Measurements from ENCODE around the gene SMARCC2.

The SMARCC2 gene

DNA sequence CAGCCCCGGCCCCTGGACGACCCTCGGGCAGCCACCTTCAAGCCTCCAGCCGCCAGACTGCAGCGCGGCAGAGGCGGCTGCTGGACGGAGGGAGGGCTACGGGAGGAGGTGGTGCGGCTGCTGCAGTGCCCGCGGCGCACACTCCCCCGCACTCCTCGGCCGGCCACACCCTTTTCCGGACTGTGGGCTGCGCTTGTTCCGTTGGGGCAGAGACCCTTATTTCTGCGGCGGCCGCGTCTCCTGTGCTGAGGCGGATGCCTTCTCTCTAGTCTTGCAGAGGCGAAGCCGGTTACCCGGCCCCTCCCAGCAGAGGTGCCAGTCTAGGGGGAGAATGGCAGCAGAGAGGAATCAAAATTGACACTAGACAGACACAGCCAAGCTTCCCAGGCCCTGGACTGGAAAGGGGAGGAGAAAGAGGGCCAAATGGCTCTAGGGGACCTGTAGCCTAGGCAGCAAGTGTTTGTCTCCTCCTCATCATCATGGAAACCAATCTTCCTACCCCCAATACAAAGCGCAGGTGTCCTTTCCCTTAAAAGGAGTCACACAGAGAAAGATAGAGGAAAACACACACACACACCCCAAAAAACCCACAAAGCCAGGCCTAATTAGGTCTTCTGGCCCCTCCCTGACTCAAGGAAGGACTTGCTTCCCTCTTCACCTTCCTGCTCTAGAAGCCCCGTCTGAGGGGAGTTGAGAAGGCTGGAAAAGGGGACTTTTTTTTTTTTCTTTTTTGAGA is 59.9 kb downstream of the SMARCC2 start:
- CTCF ChIA-PET: interaction anchor here (1.5 to 14.7 kb wide), 6 partner anchors 11 to 390 kb away, joined by 4 to 243 read pairs (median 13); partner anchors contain the start of genes SMARCC2 and ZC3H10
- TF ChIP-seq, protein P1, sequence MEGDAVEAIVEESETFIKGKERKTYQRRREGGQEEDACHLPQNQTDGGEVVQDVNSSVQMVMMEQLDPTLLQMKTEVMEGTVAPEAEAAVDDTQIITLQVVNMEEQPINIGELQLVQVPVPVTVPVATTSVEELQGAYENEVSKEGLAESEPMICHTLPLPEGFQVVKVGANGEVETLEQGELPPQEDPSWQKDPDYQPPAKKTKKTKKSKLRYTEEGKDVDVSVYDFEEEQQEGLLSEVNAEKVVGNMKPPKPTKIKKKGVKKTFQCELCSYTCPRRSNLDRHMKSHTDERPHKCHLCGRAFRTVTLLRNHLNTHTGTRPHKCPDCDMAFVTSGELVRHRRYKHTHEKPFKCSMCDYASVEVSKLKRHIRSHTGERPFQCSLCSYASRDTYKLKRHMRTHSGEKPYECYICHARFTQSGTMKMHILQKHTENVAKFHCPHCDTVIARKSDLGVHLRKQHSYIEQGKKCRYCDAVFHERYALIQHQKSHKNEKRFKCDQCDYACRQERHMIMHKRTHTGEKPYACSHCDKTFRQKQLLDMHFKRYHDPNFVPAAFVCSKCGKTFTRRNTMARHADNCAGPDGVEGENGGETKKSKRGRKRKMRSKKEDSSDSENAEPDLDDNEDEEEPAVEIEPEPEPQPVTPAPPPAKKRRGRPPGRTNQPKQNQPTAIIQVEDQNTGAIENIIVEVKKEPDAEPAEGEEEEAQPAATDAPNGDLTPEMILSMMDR (IDR thresholded peaks at IDR 0.05; ENCODE audit: control extremely low read depth, extremely low read depth, low read depth, missing control alignments): no peak

DNA sequence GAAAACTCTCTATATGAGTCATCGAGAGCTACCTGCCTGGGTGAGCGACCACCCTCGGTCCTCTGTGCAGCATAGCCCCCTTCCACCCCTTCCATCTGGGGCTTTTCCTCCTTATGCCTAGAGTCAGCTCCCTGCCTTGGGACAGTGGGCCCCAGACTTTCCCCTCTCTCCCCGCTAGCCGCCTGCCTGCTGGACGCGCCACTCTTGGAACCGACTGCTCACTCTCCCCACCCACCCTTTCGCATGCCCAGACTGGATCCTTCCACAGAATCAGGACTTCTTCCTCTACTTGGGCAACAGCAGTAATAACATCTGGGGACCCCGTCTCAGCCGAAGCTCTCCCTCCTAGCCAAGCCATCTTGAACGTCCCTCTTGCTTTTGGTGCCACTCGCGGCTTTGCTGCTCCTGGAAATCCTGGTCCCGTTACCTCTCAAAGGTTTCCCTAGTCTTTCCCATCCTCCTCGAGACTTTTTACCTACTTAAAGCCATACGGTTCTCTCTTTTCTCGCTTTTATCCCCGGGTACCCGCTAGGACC is 60.5 kb downstream of the SMARCC2 start:
- ChIA-PET CTCF (interaction anchor here (1.0 to 14.7 kb wide), 12 partner anchors 10 to 390 kb away, joined by 3 to 243 read pairs (median 4); partner anchors contain the start of genes SMARCC2 and ZC3H10), POLR2A (interaction anchor here (1.0 to 4.0 kb wide), 8 partner anchors 11 to 85 kb away, joined by 3 to 49 read pairs (median 6); partner anchors contain the start of genes MYL6, PA2G4, RPL41 and SMARCC2)
- peak; percentile 25 for DNase-seq (ENCODE audit: extremely low spot score)
- TF ChIP-seq, protein P1 (IDR thresholded peaks at IDR 0.05; ENCODE audit: control extremely low read depth, extremely low read depth, low read depth, missing control alignments): no peak

More for the DNA sequence above, 59.9 kb downstream of the SMARCC2 start:
- POLR2A ChIA-PET: interaction anchor here (0.6 to 4.0 kb wide), 4 partner anchors 12 to 118 kb away, joined by 5 to 49 read pairs (median 11); partner anchors contain the start of genes RPL41 and ZC3H10
- peak; percentile 73 for DNase-seq (ENCODE audit: extremely low spot score)

DNA sequence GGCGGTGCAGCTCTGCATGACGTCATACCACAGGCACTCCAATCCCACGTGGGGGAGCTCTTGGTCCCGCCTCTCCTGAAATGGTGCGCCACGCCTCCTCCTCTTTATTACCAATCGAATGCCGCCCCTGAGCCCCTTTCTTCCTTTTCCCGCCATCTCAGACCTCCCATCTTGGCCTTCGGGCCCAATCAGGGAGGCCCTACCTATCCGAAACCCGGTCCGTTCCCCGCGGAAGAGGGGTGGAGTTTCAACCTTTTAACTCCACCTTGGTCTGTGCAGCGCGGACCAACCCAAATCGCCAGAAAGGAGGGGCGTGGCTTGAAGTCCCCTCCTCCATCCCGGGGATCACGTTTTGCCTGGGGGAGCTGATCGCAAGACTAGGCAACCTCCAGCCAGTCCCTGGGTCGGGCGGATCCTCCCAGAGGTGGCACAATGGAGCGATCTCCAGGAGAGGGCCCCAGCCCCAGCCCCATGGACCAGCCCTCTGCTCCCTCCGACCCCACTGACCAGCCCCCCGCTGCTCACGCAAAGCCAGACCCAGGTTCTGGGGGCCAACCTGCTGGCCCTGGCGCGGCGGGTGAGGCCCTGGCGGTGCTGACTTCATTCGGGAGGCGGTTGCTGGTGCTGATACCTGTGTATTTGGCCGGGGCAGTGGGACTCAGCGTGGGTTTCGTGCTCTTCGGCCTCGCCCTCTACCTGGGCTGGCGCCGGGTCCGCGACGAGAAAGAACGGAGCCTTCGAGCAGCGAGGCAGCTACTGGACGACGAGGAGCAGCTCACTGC is 61.2 kb downstream of the SMARCC2 start, which contains the start of gene ESYT1:
ESYT1 (plus strand) TSS at position 380 of the 782 bp plus-strand sequence; CDS start at position 433, 53 bp downstream.
- ChIA-PET CTCF (interaction anchor here (0.7 to 14.7 kb wide), 19 partner anchors 9 to 403 kb away, joined by 3 to 243 read pairs (median 4); partner anchors contain the start of genes CS, DGKA, MYL6 and SMARCC2), POLR2A (interaction anchor here (0.6 to 4.0 kb wide), 11 partner anchors 11 to 376 kb away, joined by 3 to 49 read pairs (median 4); partner anchors contain the start of genes MYL6, PA2G4, RPL41 and SMARCC2)

DNA sequence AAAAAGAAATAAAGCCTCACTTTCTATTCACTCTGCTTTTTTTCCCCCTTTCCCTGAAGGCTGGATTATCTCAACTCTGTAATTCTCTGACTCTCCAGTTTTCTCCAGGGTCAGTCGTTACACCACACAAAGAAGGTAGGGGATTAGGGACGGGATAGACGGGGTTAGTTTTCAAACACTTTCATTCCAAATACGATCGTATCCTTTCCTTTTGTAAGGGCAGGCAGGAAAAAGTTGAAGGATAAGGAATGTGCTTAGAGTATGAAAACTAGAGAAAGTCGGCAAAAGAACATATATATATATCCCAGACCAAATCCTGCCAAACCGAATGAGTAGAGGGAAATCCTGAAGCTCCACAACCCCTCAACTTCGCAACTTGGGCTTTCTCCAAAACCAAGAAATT is 61.8 kb downstream of the SMARCC2 start:
- POLR2A ChIA-PET: interaction anchor here (0.6 to 4.0 kb wide), 9 partner anchors 10 to 377 kb away, joined by 3 to 49 read pairs (median 4); partner anchors contain the start of genes PA2G4, RPL41, SMARCC2 and ZC3H10
- CTCF ChIA-PET: interaction anchor here (0.7 to 14.7 kb wide), 19 partner anchors 9 to 402 kb away, joined by 3 to 243 read pairs (median 4); partner anchors contain the start of genes CS, DGKA, MYL6 and SMARCC2
- DNase-seq (ENCODE audit: extremely low spot score): no peak
- TF ChIP-seq, protein P1 (IDR thresholded peaks at IDR 0.05; ENCODE audit: control extremely low read depth, extremely low read depth, low read depth, missing control alignments): no peak

More for the DNA sequence above, 61.2 kb downstream of the SMARCC2 start, which contains the start of gene ESYT1:
- peak; percentile 97 for DNase-seq (ENCODE audit: extremely low spot score)
- TF ChIP-seq, protein P1 (IDR thresholded peaks at IDR 0.05; ENCODE audit: control extremely low read depth, extremely low read depth, low read depth, missing control alignments): no peak

DNA sequence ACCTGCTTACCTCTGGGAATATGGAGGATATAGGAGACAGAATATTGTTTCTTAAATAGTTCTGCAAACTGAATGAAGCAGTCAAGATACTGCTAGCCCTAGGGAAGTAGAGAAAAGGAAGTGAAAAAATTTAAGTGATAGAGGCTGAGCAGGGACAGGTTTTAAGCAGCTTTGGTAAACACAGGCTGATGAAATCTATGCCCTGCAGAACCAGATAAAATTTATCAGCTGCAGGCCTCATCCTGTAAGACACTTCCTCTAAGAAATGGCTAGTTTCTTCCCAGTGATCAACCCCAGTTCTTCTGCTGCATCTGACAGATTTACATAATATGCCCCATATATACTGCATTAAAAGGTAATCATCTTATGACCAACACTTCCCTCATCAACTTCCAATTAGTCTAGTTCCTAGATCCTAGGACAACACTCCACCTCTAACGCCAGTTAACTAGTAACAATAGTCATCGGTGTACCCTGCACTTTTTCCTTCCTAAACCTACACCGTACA is 62.5 kb downstream of the SMARCC2 start:
- ChIA-PET CTCF (interaction anchor here (0.6 to 14.7 kb wide), 26 partner anchors 8 to 388 kb away, joined by 3 to 243 read pairs (median 4); partner anchors contain the start of genes ANKRD52, MYL6, PA2G4 and RNF41), POLR2A (interaction anchor here (4.0 kb wide), 1 partner anchor 9 kb away, joined by 49 read pairs; the partner anchor contains the start of genes RPL41 and ZC3H10)
- no peak for DNase-seq (ENCODE audit: extremely low spot score)
- TF ChIP-seq, protein P1 (IDR thresholded peaks at IDR 0.05; ENCODE audit: control extremely low read depth, extremely low read depth, low read depth, missing control alignments): no peak

All from GM10248 (cell line).